Activated naive CD4-positive, alpha-beta T cell treated with anti-CD3 and anti-CD28 coated beads, Interleukin-2, amount 50 U/mL, for 16 hours (primary cell): ENCODE measurements around the gene PLPP7.
"Not testable (repeated sequence)": the region's sequence is repeated elsewhere in the genome, so short reads cannot be mapped to it uniquely, and the experiment has no call there.

ENCODE experiments used
- DNase-seq: peaks from one replicate; pipeline ENCODE4 v3.0.0-alpha.2; 2020

Gene PLPP7

GRCh38 chr9:131337131-131337848, 47.8 kb downstream of the PLPP7 start:
- peak; percentile 5 for DNase-seq

- DNase-seq: not testable (repeated sequence)
Measured at GRCh38 chr9:131339212-131339611, 49.7 kb downstream of the PLPP7 start.

- not testable (repeated sequence) for DNase-seq
Measured at GRCh38 chr9:131344931-131345535, 55.5 kb downstream of the PLPP7 start.

- DNase-seq: no peak
Measured at GRCh38 chr9:131346559-131346958, 57.0 kb downstream of the PLPP7 start.

GRCh38 chr9:131347376-131348020, 58.0 kb downstream of the PLPP7 start:
- no peak for DNase-seq

- DNase-seq: no peak
Measured at GRCh38 chr9:131348631-131349521, 59.4 kb downstream of the PLPP7 start.

- no peak for DNase-seq
Measured at GRCh38 chr9:131349522-131349880, 60.0 kb downstream of the PLPP7 start.

GRCh38 chr9:131349881-131350563, 60.5 kb downstream of the PLPP7 start:
- peak; percentile 88 for DNase-seq

- not testable (repeated sequence) for DNase-seq
Measured at GRCh38 chr9:131356479-131356878, 67.0 kb downstream of the PLPP7 start.

- DNase-seq: no peak
Measured at GRCh38 chr9:131358556-131358955, 69.0 kb downstream of the PLPP7 start.
